H1 (cell line): ENCODE measurements around the gene FCRL6. TPM values are rescaled to one million over a fixed set of nuclear protein-coding genes. Genes with fewer than 3 reads are reported as not detected.

Source experiments
- CTCF ChIA-PET: fragments of 300-600 bp; sonication (Branson Sonifier 250); formaldehyde crosslinking; loops from one replicate; lab custom pipeline; 2021; ENCODE audit not compliant: partially characterized antibody; lab: Charles Lee
- POLR2A ChIA-PET: fragments of 300-600 bp; sonication (Branson Sonifier 250); formaldehyde crosslinking; loops from one replicate; lab custom pipeline; 2021; ENCODE audit warnings: inconsistent platforms; ENCODE audit not compliant: partially characterized antibody; lab: Charles Lee
- DNase-seq, 2 experiments: peaks; one replicate each; pipeline versions ENCODE4 v3.0.0 to v3.0.0-alpha.2; 2010 to 2022; ENCODE audit warnings: low spot score in 2 of 2, low read depth in 1 of 2, mixed read lengths in 1 of 2
- FAIRE-seq: peaks from 2 replicates; lab custom pipeline; 2011; peaks lifted over from hg19 to GRCh38; lab: Jason Lieb, UNC
- H2AFZ ChIP-seq: 2 replicates; pipeline ENCODE4 v1.8.1; 2012; ENCODE audit warnings: low read length, inconsistent platforms
- H2AK5ac ChIP-seq: 2 replicates; pipeline ENCODE4 v1.6.1; 2013; ENCODE audit warnings: low read depth, low read length
- H2BK120ac ChIP-seq: replicated peaks from 2 replicates; pipeline ENCODE3; 2013; ENCODE audit warnings: low read depth, low read length, inconsistent platforms
- H2BK12ac ChIP-seq: 2 replicates; pipeline ENCODE4 v1.6.1; 2013; ENCODE audit warnings: low read depth, low read length
- H2BK15ac ChIP-seq: 2 replicates; pipeline ENCODE4 v1.6.1; 2013; ENCODE audit warnings: low read length
- H2BK20ac ChIP-seq: 2 replicates; pipeline ENCODE4 v1.6.1; 2013; ENCODE audit warnings: low read length
- H2BK5ac ChIP-seq: 2 replicates; pipeline ENCODE4 v1.6.1; 2013; ENCODE audit warnings: low read depth, low read length
- H3K14ac ChIP-seq: 2 replicates; pipeline ENCODE4 v1.6.1; 2013; ENCODE audit warnings: inconsistent platforms; ENCODE audit not compliant: insufficient read length
- H3K18ac ChIP-seq: 2 replicates; pipeline ENCODE4 v1.6.1; 2013; ENCODE audit warnings: low read length; ENCODE audit errors: extremely low read depth
- H3K23ac ChIP-seq: 2 replicates; pipeline ENCODE4 v1.6.1; 2013; ENCODE audit warnings: inconsistent platforms; ENCODE audit not compliant: insufficient read length
- H3K23me2 ChIP-seq: 2 replicates; pipeline ENCODE4 v1.6.1; 2013; ENCODE audit warnings: low read depth, low read length
- H3K27ac ChIP-seq: 2 replicates; pipeline ENCODE4 v1.6.1; 2011; ENCODE audit warnings: low read depth, low read length, inconsistent platforms
- H3K27me3 ChIP-seq, 4 experiments: replicated peaks in 1 of 4; 1 replicate in 1 of 4; 2 replicates in 3 of 4; pipeline versions ENCODE4 v1.6.1 to v1.8.1; 2011 to 2013; ENCODE audit warnings: low read length in 3 of 4, mild to moderate bottlenecking in 3 of 4, inconsistent platforms in 2 of 4, mixed read lengths in 2 of 4, moderate library complexity in 1 of 4; ENCODE audit not compliant: control insufficient read depth in 3 of 4, insufficient read depth in 3 of 4; ENCODE audit errors: extremely low read depth in 1 of 4
- H3K36me3 ChIP-seq, 4 experiments: 2 replicates each; pipeline versions ENCODE4 v1.6.1 to v1.8.1; 2011 to 2013; ENCODE audit warnings: mild to moderate bottlenecking in 4 of 4, low read length in 3 of 4, moderate library complexity in 2 of 4, control low read depth in 1 of 4, inconsistent platforms in 1 of 4; ENCODE audit not compliant: insufficient read depth in 4 of 4, control insufficient read depth in 2 of 4
- H3K4ac ChIP-seq: replicated peaks from 2 replicates; pipeline ENCODE3; 2013; ENCODE audit warnings: low read length, low read depth, mixed read lengths, inconsistent platforms; ENCODE audit not compliant: insufficient read length
- H3K4me1 ChIP-seq, 4 experiments: replicated peaks in 1 of 4; 1 replicate in 1 of 4; 2 replicates in 3 of 4; pipeline versions ENCODE4 v1.6.1 to v1.8.1; 2011 to 2013; ENCODE audit warnings: low read length in 3 of 4, inconsistent platforms in 2 of 4, mixed read lengths in 1 of 4; ENCODE audit not compliant: insufficient read depth in 4 of 4, control insufficient read depth in 3 of 4
- H3K4me2 ChIP-seq, 2 experiments: 2 replicates each; pipeline versions ENCODE4 v1.6.1 to v1.8.1; 2011 to 2013; ENCODE audit warnings: low read depth in 2 of 2, low read length in 2 of 2, control low read depth in 1 of 2, inconsistent platforms in 1 of 2, mild to moderate bottlenecking in 1 of 2; ENCODE audit not compliant: insufficient read depth in 1 of 2
- H3K4me3 ChIP-seq, 4 experiments: fragments of 200-600, 300-600 bp in 1 of 4; sonication (generic), shearing (Covaris generic), sonication (Bioruptor Twin) in 1 of 4; 2 replicates each; pipeline versions ENCODE4 v1.5.1 to v1.8.1; 2011 to 2016; ENCODE audit warnings: low read length in 4 of 4, low read depth in 3 of 4, control low read depth in 2 of 4, inconsistent platforms in 2 of 4, mild to moderate bottlenecking in 2 of 4, mixed read lengths in 1 of 4, moderate library complexity in 1 of 4; ENCODE audit not compliant: insufficient read depth in 2 of 4; ENCODE audit errors: extremely low read depth in 1 of 4
- H3K56ac ChIP-seq: replicated peaks from 2 replicates; pipeline ENCODE3; 2013; ENCODE audit warnings: low read depth, mild to moderate bottlenecking, mixed read lengths, low read length, inconsistent platforms; ENCODE audit not compliant: insufficient read length
- H3K79me1 ChIP-seq: 2 replicates; pipeline ENCODE4 v1.6.1; 2013; ENCODE audit warnings: low read depth, low read length, control low read depth
- H3K79me2 ChIP-seq, 2 experiments: 2 replicates each; pipeline versions ENCODE4 v1.6.1 to v1.8.1; 2012 to 2013; ENCODE audit warnings: low read length in 2 of 2, mild to moderate bottlenecking in 2 of 2, inconsistent platforms in 1 of 2; ENCODE audit not compliant: insufficient read depth in 2 of 2, control insufficient read depth in 1 of 2
- H3K9ac ChIP-seq, 4 experiments: replicated peaks in 1 of 4; 1 replicate in 1 of 4; 2 replicates in 3 of 4; pipeline versions ENCODE4 v1.6.1 to v1.8.1; 2011 to 2013; ENCODE audit warnings: low read depth in 3 of 4, low read length in 3 of 4, control low read depth in 2 of 4, mild to moderate bottlenecking in 2 of 4, moderate library complexity in 2 of 4, inconsistent platforms in 1 of 4; ENCODE audit errors: extremely low read depth in 1 of 4
- H3K9me3 ChIP-seq, 2 experiments: 2 replicates each; pipeline versions ENCODE4 v1.6.1 to v1.8.1; 2012 to 2013; ENCODE audit warnings: mild to moderate bottlenecking in 2 of 2, moderate library complexity in 2 of 2, control low read depth in 1 of 2, inconsistent platforms in 1 of 2, low read depth in 1 of 2, low read length in 1 of 2, mixed read lengths in 1 of 2; ENCODE audit not compliant: insufficient read depth in 2 of 2
- H4K20me1 ChIP-seq, 2 experiments: replicated peaks in 1 of 2; 2 replicates each; pipeline versions ENCODE3 to v1.8.1; 2011 to 2013; ENCODE audit warnings: inconsistent platforms in 2 of 2, low read length in 2 of 2, mild to moderate bottlenecking in 1 of 2; ENCODE audit not compliant: insufficient read depth in 2 of 2, control insufficient read depth in 1 of 2
- H4K5ac ChIP-seq: 2 replicates; pipeline ENCODE4 v1.6.1; 2013; ENCODE audit warnings: low read length, low read depth, mixed read lengths, inconsistent platforms; ENCODE audit not compliant: insufficient read length
- H4K8ac ChIP-seq: 2 replicates; pipeline ENCODE4 v1.8.0; 2013; ENCODE audit warnings: mild to moderate bottlenecking, moderate library complexity, low read length, inconsistent platforms; ENCODE audit not compliant: insufficient read depth; ENCODE audit errors: extremely low read depth
- H4K91ac ChIP-seq: replicated peaks from 2 replicates; pipeline ENCODE3; 2013; ENCODE audit warnings: low read length, mixed read lengths, inconsistent platforms; ENCODE audit not compliant: insufficient read length
- ASH2L ChIP-seq: fragments of 200-600, 300-600 bp; sonication (generic); IDR thresholded peaks from one replicate; pipeline ENCODE4 v1.7.1; 2017; ENCODE audit warnings: low read length
- POLR2AphosphoS5 ChIP-seq: IDR thresholded peaks from 2 replicates; pipeline ENCODE4 v1.6.1; 2011; ENCODE audit warnings: low read depth, low read length
- WGBS, 2 experiments: shearing (Covaris generic) in 1 of 2; methylation state at CpG; one replicate each; pipeline versions ENCODE4 v1.1.6 to v1.1.7; 2013 to 2015; ENCODE audit warnings: low lambda C conversion rate in 2 of 2, mixed read lengths in 2 of 2, inconsistent platforms in 1 of 2, low coverage in 1 of 2, missing lambda C conversion rate in 1 of 2; ENCODE audit not compliant: insufficient replicate concordance in 2 of 2, insufficient coverage in 1 of 2, insufficient read length in 1 of 2; ENCODE audit errors: extremely low coverage in 1 of 2, missing lambda C conversion rate in 1 of 2; 5-methylcytosine and 5-hydroxymethylcytosine counted together
- polyA plus RNA-seq, 7 experiments: library from polyadenylated mRNA; depleted of rRNA in 3 of 7; stranded (reverse) in 5 of 7; unstranded in 2 of 7; fragments of >200 nt in 5 of 7; fragments of 200-250 nt in 2 of 7; gene quantifications; 1 replicate in 5 of 7; 2 replicates in 1 of 7; 4 replicates in 1 of 7; pipeline versions ENCODE4 v1.2.1 to v1.2.3, GENCODE V29; 2011 to 2013; ENCODE audit warnings: missing spikeins in 2 of 7, mixed read lengths in 2 of 7
- total RNA-seq: library from RNA; stranded (reverse); fragmentation: NEBNext Ultra II Directional; extraction: Animal tissue kit (Norgen Biotek cat#: 25700); gene quantifications from 2 replicates; pipeline ENCODE4 v1.2.1, GENCODE V29; 2021

The FCRL6 gene
- total and polyA plus RNA-seq, 2 of the 8 experiments (the other 6 are each of a cell fraction or from before 2014, with no cell fraction given): not detected

DNA sequence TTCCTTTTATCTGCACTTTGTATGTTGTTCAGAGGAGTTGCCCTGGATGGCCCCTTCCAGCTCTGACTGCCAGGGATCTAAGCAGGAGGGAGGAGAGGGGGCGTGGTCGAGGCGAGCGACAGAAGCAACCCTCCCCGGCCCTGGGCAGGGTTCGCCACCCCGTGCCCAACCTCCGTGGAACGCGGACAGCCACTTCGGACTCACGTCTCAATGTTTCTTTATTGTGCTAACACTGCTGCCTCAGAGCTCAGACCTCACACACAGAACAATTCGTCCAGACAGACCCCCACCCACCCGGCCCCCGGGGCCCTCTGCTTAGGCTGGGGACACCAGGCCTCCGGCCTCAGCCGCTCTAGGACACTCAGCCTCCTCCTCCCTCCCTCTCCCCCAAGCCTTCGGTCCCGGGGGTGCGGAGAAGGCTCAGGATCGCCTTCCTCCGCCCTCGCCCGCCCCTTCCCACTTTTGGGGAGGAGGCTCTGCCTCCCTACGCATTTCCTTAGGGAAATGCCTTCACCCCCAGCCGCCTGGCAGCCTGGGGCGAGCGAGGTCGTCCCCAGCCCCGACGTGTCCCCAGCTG is 52.0 kb downstream of the FCRL6 start:
- peaks cover 7 to 33% (median 24%) of the 10 kb centered on the region in 4 experiments for H3K27me3 ChIP-seq
- H2AFZ ChIP-seq: peak overlapping the region; percentile 38; the same call in 1 of the 2 replicates
- WGBS, 2 experiments: 2% methylated on average over 19 of the region's 31 CpGs; no CpG with 5 or more reads in 1 of the 2 experiments
- H3K4me3 ChIP-seq: peak overlapping the region; percentile 38 to 84 (median 53)
- H2BK15ac ChIP-seq: no peak overlapping the region
- H4K8ac ChIP-seq: peak overlapping the region; percentile 45; the same call in 1 of the 2 replicates
- no peak overlapping the region for H3K14ac ChIP-seq
- no peak for FAIRE-seq
- peak overlapping the region; percentile 82; the same call in 1 of the 2 replicates for H3K18ac ChIP-seq
- no peaks in the 10 kb centered on the region for H3K79me1 ChIP-seq
- POLR2A ChIA-PET: no interaction called here
- CTCF ChIA-PET: interaction anchor here (0.6 to 8.4 kb wide), 11 partner anchors 12 to 153 kb away, joined by 3 to 107 read pairs (median 4); partner anchors contain the start of gene SLAMF8
- no peak overlapping the region for H2BK120ac ChIP-seq
- no peak overlapping the region for H2BK5ac ChIP-seq
- peak overlapping the region; percentile 59 to 90 for H3K4me2 ChIP-seq
- H3K56ac ChIP-seq: no peak overlapping the region
- no peak overlapping the region for H4K91ac ChIP-seq
- no peaks in the 10 kb centered on the region for H4K20me1 ChIP-seq
- DNase-seq: peak in 1 of 2 experiments; percentile 73
- H3K9me3 ChIP-seq: no peaks in the 10 kb centered on the region; a peak in 1 of 4 replicates
- H3K4me1 ChIP-seq: no peaks in the 10 kb centered on the region
- TF ChIP-seq POLR2AphosphoS5 (no peak), ASH2L (peak; percentile 55)
- no peak overlapping the region for H2AK5ac ChIP-seq
- no peak overlapping the region for H2BK12ac ChIP-seq
- no peak overlapping the region for H4K5ac ChIP-seq
- peak overlapping the region in 1 of 4 experiments; percentile 16; a peak in 2 of 7 replicates for H3K9ac ChIP-seq
- H3K23me2 ChIP-seq: peaks cover 10% of the 10 kb centered on the region; the same call in 1 of the 2 replicates
- H3K4ac ChIP-seq: no peak overlapping the region
- no peak overlapping the region for H3K27ac ChIP-seq
- no peak overlapping the region for H3K23ac ChIP-seq
- no peak overlapping the region for H2BK20ac ChIP-seq
- no peaks in the 10 kb centered on the region for H3K36me3 ChIP-seq
- H3K79me2 ChIP-seq: no peaks in the 10 kb centered on the region
